PFSK-1 (cell line): ENCODE measurements around the gene ATCAY.

ENCODE experiments used
- FOXP2 ChIP-seq: optimal IDR thresholded peaks from 2 replicates; pipeline ENCODE3; 2011; ENCODE audit warnings: borderline replicate concordance, control low read depth, inconsistent platforms; ENCODE audit not compliant: insufficient read depth; ENCODE audit errors: extremely low read length, extremely low read depth
- POLR2AphosphoS5 ChIP-seq: IDR thresholded peaks from 2 replicates; pipeline ENCODE4 v1.6.1; 2012; ENCODE audit warnings: low read depth, mild to moderate bottlenecking, control low read depth, low read length, moderate library complexity
- REST ChIP-seq, 2 experiments: IDR thresholded peaks; 2 replicates each; pipeline versions ENCODE4 v1.6.1 to v1.8.0; 2011 to 2012; ENCODE audit warnings: low read depth in 2 of 2, low read length in 2 of 2, control low read depth in 1 of 2, inconsistent platforms in 1 of 2, mild to moderate bottlenecking in 1 of 2, moderate library complexity in 1 of 2; ENCODE audit not compliant: insufficient read depth in 1 of 2
- SIN3A ChIP-seq: IDR thresholded peaks from 2 replicates; pipeline ENCODE4 v1.6.1; 2012; ENCODE audit warnings: mild to moderate bottlenecking, low read length, moderate library complexity, borderline replicate concordance; ENCODE audit not compliant: insufficient read depth
- TAF1 ChIP-seq: IDR thresholded peaks from 2 replicates; pipeline ENCODE4 v1.6.1; 2012; ENCODE audit warnings: low read length, control low read depth, borderline replicate concordance; ENCODE audit not compliant: insufficient read depth

ATCAY gene

GRCh38 chr19:3936506-3937442, 56.3 kb downstream of the ATCAY start:
- TF ChIP-seq FOXP2 (no peak), TAF1 (no peak), REST (IDR thresholded peaks at IDR 0.05; ENCODE audit: insufficient read depth in 1 of 2, low read depth in 2 of 2, low read length in 2 of 2) (no peak), POLR2AphosphoS5 (no peak), SIN3A (no peak)

DNA sequence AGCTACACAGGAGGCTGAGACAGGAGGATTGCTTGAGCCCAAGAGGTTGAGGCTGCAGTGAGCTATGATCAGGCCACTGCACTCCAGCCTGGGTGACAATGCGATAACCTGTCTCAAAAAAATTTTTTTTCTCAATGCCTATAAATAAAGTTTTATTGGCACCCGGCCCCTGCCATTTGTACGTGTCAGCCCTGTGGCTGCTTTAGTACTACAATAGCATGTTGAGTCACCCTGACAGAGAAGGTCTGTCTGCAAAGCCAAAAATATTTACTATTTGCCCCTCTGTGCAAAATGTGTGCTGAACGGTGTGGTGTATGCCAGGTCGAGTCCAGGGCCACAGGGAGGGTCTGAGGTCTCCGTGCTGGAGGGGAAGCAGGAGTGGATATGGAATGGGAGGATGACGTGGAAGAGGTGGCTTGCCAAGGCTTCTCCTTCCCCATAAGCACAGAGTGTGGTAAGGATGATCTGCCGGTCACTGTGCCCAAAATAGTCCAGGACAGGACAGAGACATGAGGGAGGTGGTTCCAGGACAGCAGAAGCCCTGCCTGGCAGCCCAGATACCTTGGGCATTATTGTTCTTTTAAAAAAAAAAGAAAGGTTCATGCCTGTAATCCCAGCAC, 62.4 kb downstream of the ATCAY start:
- TF ChIP-seq FOXP2: no peak

GRCh38 chr19:3944018-3944721, 63.7 kb downstream of the ATCAY start:
- TF ChIP-seq TAF1 (no peak), FOXP2 (no peak), REST (IDR thresholded peaks at IDR 0.05; ENCODE audit: insufficient read depth in 1 of 2, low read depth in 2 of 2, low read length in 2 of 2) (no peak), SIN3A (no peak), POLR2AphosphoS5 (no peak)

DNA sequence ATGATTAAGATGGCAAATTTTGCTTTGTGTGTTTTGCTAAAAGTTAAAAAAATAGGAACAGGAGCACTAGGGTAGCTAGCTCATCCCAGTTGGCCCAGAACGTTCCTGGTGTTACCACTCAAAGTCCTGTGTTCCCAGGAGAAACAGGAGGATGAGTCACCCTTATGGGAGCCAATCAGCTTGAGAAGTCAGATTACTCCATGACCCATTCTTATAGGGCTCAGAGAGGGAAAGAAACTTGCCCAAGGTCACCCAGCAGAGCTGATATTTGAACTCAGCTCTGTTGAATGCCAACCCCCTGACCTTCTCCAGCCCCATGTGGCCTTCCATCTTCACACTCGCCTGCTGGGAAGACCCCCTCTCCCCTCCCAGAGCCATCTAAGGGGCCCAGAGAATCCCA, 65.4 kb downstream of the ATCAY start:
- no peak for TF ChIP-seq TAF1
- TF ChIP-seq SIN3A: no peak
- no peak for TF ChIP-seq REST (IDR thresholded peaks at IDR 0.05; ENCODE audit: insufficient read depth in 1 of 2, low read depth in 2 of 2, low read length in 2 of 2)
- no peak for TF ChIP-seq POLR2AphosphoS5
- no peak for TF ChIP-seq FOXP2

- no peak for TF ChIP-seq SIN3A
- TF ChIP-seq TAF1: no peak
- TF ChIP-seq REST (IDR thresholded peaks at IDR 0.05; ENCODE audit: insufficient read depth in 1 of 2, low read depth in 2 of 2, low read length in 2 of 2): no peak
- TF ChIP-seq POLR2AphosphoS5: no peak
- no peak for TF ChIP-seq FOXP2
These were observed 68.8 kb downstream of the ATCAY start for GRCh38 chr19:3949294-3949693.
